K562 (cell line): ENCODE results near the gene CREB5. TPM values are rescaled to one million over a fixed set of nuclear protein-coding genes. Genes with fewer than 3 reads are reported as not detected.

Experiments
- ATAC-seq: fragments of 200-7000 bp; cut with Tn5 transposase; 3 replicates; pipeline ENCODE4 v1.9.1; 2020; ENCODE audit warnings: moderate library complexity
- BruUV-seq: library from RNA; stranded (reverse); fragments of 400-500 nt; replicated peaks from 2 replicates; lab custom pipeline; 2021; lab: Mats Ljungman, UMichigan
- CTCF ChIA-PET: fragments of 300-600 bp; formaldehyde crosslinking; extraction: SDS; loops from one replicate; lab custom pipeline; 2021; ENCODE audit warnings: low intra/inter-chr PET ratio; lab: Yijun Ruan, JAX
- POLR2A ChIA-PET: fragments of 300-600, 350-650 bp; sonication (Branson Sonifier 250); formaldehyde crosslinking; extraction: SDS; loops from one replicate; lab custom pipeline; 2021; ENCODE audit warnings: antibody characterized with exemption, inconsistent platforms; lab: Yijun Ruan, JAX
- DNase-seq, 4 experiments: peaks; one replicate each; pipeline versions ENCODE4 v3.0.0 to v3.0.0-alpha.2; 2011 to 2018; ENCODE audit warnings: low spot score in 3 of 4, mixed read lengths in 3 of 4; ENCODE audit errors: extremely low read depth in 1 of 4
- FAIRE-seq: peaks from 2 replicates; lab custom pipeline; 2011; peaks lifted over from hg19 to GRCh38; lab: Jason Lieb, UNC
- H2AFZ ChIP-seq: 2 replicates; pipeline ENCODE4 v1.6.0; 2011; ENCODE audit warnings: low read depth, low read length, control low read depth, inconsistent platforms
- H3K27ac ChIP-seq: fragments of 200-600 bp; 3 replicates; pipeline ENCODE4 v1.8.0; 2011; ENCODE audit warnings: low read depth, mild to moderate bottlenecking, control low read depth, inconsistent platforms, low read length, moderate library complexity, mixed read lengths; ENCODE audit errors: extremely low read depth
- H3K27me3 ChIP-seq, 2 experiments: fragments of 300-600 bp in 1 of 2; 2 replicates in 1 of 2; 3 replicates in 1 of 2; pipeline versions ENCODE4 v1.6.0 to v1.8.0; 2011; ENCODE audit warnings: inconsistent platforms in 2 of 2, low read length in 2 of 2, mild to moderate bottlenecking in 1 of 2, mixed read lengths in 1 of 2, moderate library complexity in 1 of 2; ENCODE audit not compliant: control insufficient read depth in 2 of 2, insufficient read depth in 2 of 2
- H3K36me3 ChIP-seq: fragments of 300-600 bp; 3 replicates; pipeline ENCODE4 v1.8.0; 2011; ENCODE audit warnings: mild to moderate bottlenecking, low read length, inconsistent platforms; ENCODE audit not compliant: control insufficient read depth, insufficient read depth
- H3K4me1 ChIP-seq, 2 experiments: fragments of 200-600 bp in 1 of 2; replicated peaks in 1 of 2; 2 replicates in 1 of 2; 3 replicates in 1 of 2; pipeline versions ENCODE4 v1.5.1 to v1.8.0; 2011; ENCODE audit warnings: inconsistent platforms in 2 of 2, low read length in 2 of 2, mild to moderate bottlenecking in 1 of 2, mixed read lengths in 1 of 2, moderate library complexity in 1 of 2; ENCODE audit not compliant: control insufficient read depth in 2 of 2, insufficient read depth in 2 of 2
- H3K4me2 ChIP-seq: 2 replicates; pipeline ENCODE4 v1.6.1; 2011; ENCODE audit warnings: low read length, control low read depth, inconsistent platforms, mixed read lengths; ENCODE audit not compliant: insufficient read depth
- H3K4me3 ChIP-seq: fragments of 200-600 bp; sonication (generic), shearing (Covaris generic); 2 replicates; pipeline ENCODE4 v1.5.1; 2016; ENCODE audit warnings: control low read depth, inconsistent platforms
- H3K79me2 ChIP-seq: fragments of 200-600 bp; 3 replicates; pipeline ENCODE4 v1.8.0; 2011; ENCODE audit warnings: low read length, inconsistent platforms; ENCODE audit not compliant: control insufficient read depth, insufficient read depth
- H3K9ac ChIP-seq, 2 experiments: 2 replicates each; pipeline versions ENCODE4 v1.6.0 to v1.6.1; 2011; ENCODE audit warnings: low read depth in 2 of 2, low read length in 2 of 2, control low read depth in 1 of 2, inconsistent platforms in 1 of 2, mild to moderate bottlenecking in 1 of 2, mixed read lengths in 1 of 2; ENCODE audit not compliant: insufficient read depth in 1 of 2
- H3K9me1 ChIP-seq: one replicate; pipeline ENCODE4 v1.6.0; 2011; ENCODE audit warnings: inconsistent platforms, mild to moderate bottlenecking, low read length, moderate library complexity; ENCODE audit not compliant: control insufficient read depth, insufficient read depth
- H3K9me3 ChIP-seq: replicated peaks from 2 replicates; pipeline ENCODE4 v1.5.1; 2011; ENCODE audit warnings: low read depth, low read length, inconsistent platforms; ENCODE audit not compliant: control insufficient read depth, insufficient read depth
- H4K20me1 ChIP-seq: replicated peaks from 2 replicates; pipeline ENCODE4 v1.6.1; 2011; ENCODE audit warnings: low read length, inconsistent platforms, mixed read lengths; ENCODE audit not compliant: control insufficient read depth, insufficient read depth
- CHD2 ChIP-seq: IDR thresholded peaks from 2 replicates; pipeline ENCODE4 v1.6.1; 2011; ENCODE audit warnings: low read depth, low read length
- ETV6 ChIP-seq, 3 experiments: fragments of 150-350 bp in 1 of 3; sonication (generic) in 1 of 3; formaldehyde crosslinking in 1 of 3; IDR thresholded peaks; 2 replicates each; pipeline versions ENCODE4 v1.6.1 to v1.8.0; 2014 to 2022; ENCODE audit warnings: borderline replicate concordance in 2 of 3, low read depth in 2 of 3, antibody characterized with exemption in 1 of 3, low read length in 1 of 3, mild to moderate bottlenecking in 1 of 3, missing genetic modification reagents in 1 of 3
- FOS ChIP-seq: IDR thresholded peaks from 3 replicates; pipeline ENCODE4 v1.6.1; 2011; ENCODE audit not compliant: insufficient read length; ENCODE audit errors: extremely low read depth
- GABPA ChIP-seq: fragments of 200-800 bp; sonication (Bioruptor generic); conservative IDR thresholded peaks from 2 replicates; pipeline ENCODE4 v1.6.1; 2016; ENCODE audit warnings: low read depth, missing genetic modification characterization, missing compliant biosample characterization
- ILF3 ChIP-seq: fragments of 450-650 bp; IDR thresholded peaks from 2 replicates; pipeline ENCODE4 v1.6.1; 2018; ENCODE audit warnings: antibody characterized with exemption, mild to moderate bottlenecking, moderate library complexity, borderline replicate concordance
- KLF10 ChIP-seq: fragments of 250-450 bp; sonication (Bioruptor Pico); IDR thresholded peaks from 2 replicates; pipeline ENCODE4 v1.6.1; 2021; ENCODE audit warnings: matching md5 sums
- SAFB ChIP-seq: fragments of 200-400 bp; formaldehyde crosslinking; IDR thresholded peaks from 2 replicates; pipeline ENCODE4 v1.6.1; 2017; ENCODE audit warnings: low read depth, low read length, borderline replicate concordance
- SAFB2 ChIP-seq: fragments of 200-400 bp; formaldehyde crosslinking; IDR thresholded peaks from 2 replicates; pipeline ENCODE4 v1.6.1; 2018; ENCODE audit warnings: borderline replicate concordance, low read length, low read depth, moderate library complexity; ENCODE audit not compliant: severe bottlenecking
- SIN3A ChIP-seq, 2 experiments: fragments of 150-350 bp in 1 of 2; IDR thresholded peaks; 2 replicates each; pipeline ENCODE4 v1.6.1; 2011 to 2016; ENCODE audit warnings: borderline replicate concordance in 2 of 2, low read depth in 2 of 2, low read length in 2 of 2, mild to moderate bottlenecking in 2 of 2, moderate library complexity in 2 of 2; ENCODE audit not compliant: control insufficient read depth in 1 of 2
- SMAD2 ChIP-seq: fragments of 150-350 bp; IDR thresholded peaks from 2 replicates; pipeline ENCODE4 v1.6.1; 2014; ENCODE audit warnings: low read depth, mild to moderate bottlenecking, low read length
- ZFPM2 ChIP-seq: fragments of 250-450 bp; sonication (Bioruptor Pico); IDR thresholded peaks from 2 replicates; pipeline ENCODE4 v1.5.1; 2022; ENCODE audit warnings: mild to moderate bottlenecking
- ZNF174 ChIP-seq: fragments of 250-450 bp; sonication (Bioruptor Pico); IDR thresholded peaks from 2 replicates; pipeline ENCODE4 v1.4.0; 2020; ENCODE audit warnings: mild to moderate bottlenecking
- ZNF239 ChIP-seq: fragments of 250-450 bp; sonication (Bioruptor Pico); IDR thresholded peaks from 2 replicates; pipeline ENCODE4 v1.4.0; 2020; ENCODE audit warnings: mild to moderate bottlenecking
- ZNF282 ChIP-seq: sonication (generic); formaldehyde crosslinking; IDR thresholded peaks from 2 replicates; pipeline ENCODE4 v1.8.1; 2023; ENCODE audit warnings: missing genetic modification reagents
- ZNF444 ChIP-seq: fragments of 250-450 bp; sonication (Bioruptor Pico); IDR thresholded peaks from 2 replicates; pipeline ENCODE4 v1.4.0; 2020; ENCODE audit warnings: mild to moderate bottlenecking, moderate library complexity
- WGBS: fragments of 100-300 bp; shearing (Covaris generic); methylation state at CpG from one replicate; pipeline ENCODE4 v1.1.6; 2016; ENCODE audit warnings: low coverage, mixed read lengths; ENCODE audit not compliant: insufficient coverage; ENCODE audit errors: missing lambda C conversion rate; 5-methylcytosine and 5-hydroxymethylcytosine counted together
- in situ Hi-C: fragments of 300-500 bp; cut with MboI; formaldehyde crosslinking; loops from 4 replicates; pipeline ENCODE4 v1.15.0; 2018; ENCODE audit warnings: inconsistent platforms, mixed read lengths
- intact Hi-C: fragments of 100-400 bp; cut with micrococcal nuclease; formaldehyde crosslinking; loops from 2 replicates; pipeline ENCODE4 v1.14.2; 2022
- polyA plus RNA-seq, 8 experiments: library from polyadenylated mRNA; depleted of rRNA in 4 of 8; stranded (reverse) in 5 of 8; unstranded in 3 of 8; fragments of >200 nt; fragmentation: Nextera tagmentation in 2 of 8; fragmentation: Illumina TruSeq in 1 of 8; extraction: Ambion mirVana in 2 of 8; extraction: Trizol in 1 of 8; gene quantifications; 2 replicates each; pipeline versions ENCODE4 v1.2.1 to v1.2.3, GENCODE V29; 2011 to 2014; ENCODE audit warnings: inconsistent platforms in 1 of 8, missing spikeins in 1 of 8
- total RNA-seq, 7 experiments: library from RNA; depleted of rRNA in 6 of 7; stranded (reverse); fragments of >200 nt in 6 of 7; fragmentation: Illumina TruSeq in 2 of 7; extraction: Trizol in 2 of 7; gene quantifications; 2 replicates each; pipeline versions ENCODE4 v1.2.1 to v1.2.3, GENCODE V29; 2011 to 2021; ENCODE audit warnings: low replicate concordance in 1 of 7
- TF ChIP-seq, protein P1 (sequence below): sonication (generic); formaldehyde crosslinking; IDR thresholded peaks from 2 replicates; pipeline ENCODE4 v1.5.0; 2020; ENCODE audit warnings: missing genetic modification reagents

The CREB5 gene
- total and polyA plus RNA-seq, 9 of the 15 experiments (the other 6 are each of a cell fraction or from before 2014, with no cell fraction given) = 0.33 to 6.4 (median 1.8) TPM

DNA sequence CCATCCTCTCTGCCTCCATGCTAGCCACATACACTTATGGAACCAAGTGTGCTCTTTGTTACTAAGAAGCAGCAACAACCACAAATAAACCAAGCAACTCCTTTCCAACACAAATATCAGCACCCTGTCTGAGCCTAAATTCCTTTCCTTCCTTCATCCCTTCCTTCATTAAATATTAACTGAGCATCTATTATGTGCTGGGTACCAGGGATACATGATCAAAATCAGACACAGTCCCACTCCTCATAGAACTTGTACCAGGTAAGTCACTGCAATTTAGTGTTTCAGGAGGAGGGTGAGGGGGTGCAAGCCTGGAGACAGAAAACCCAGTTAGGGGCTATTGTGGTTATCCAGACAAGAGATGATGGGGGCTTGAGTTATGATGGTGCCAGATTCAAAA, 10.8 kb downstream of the CREB5 start:
- no peak for ATAC-seq
- intact Hi-C loops = no loop called here
- POLR2A ChIA-PET = no interaction called here
- Histone ChIP-seq H3K4me1 (no peaks in the 10 kb centered on the region), H3K4me2 (no peak overlapping the region), H3K36me3 (no peaks in the 10 kb centered on the region), H3K27me3 (no peaks in the 10 kb centered on the region), H2AFZ (no peak overlapping the region), H3K27ac (no peak overlapping the region), H3K4me3 (no peak overlapping the region), H3K79me2 (no peaks in the 10 kb centered on the region), H3K9ac (no peak overlapping the region), H3K9me3 (no peaks in the 10 kb centered on the region), H4K20me1 (no peaks in the 10 kb centered on the region), H3K9me1 (no peaks in the 10 kb centered on the region)
- DNase-seq = no peak
- no peak for FAIRE-seq
- in situ Hi-C loops = no loop called here
- TF ChIP-seq ETV6 (IDR thresholded peaks at IDR 0.05; ENCODE audit: borderline replicate concordance in 1 of 2, low read depth in 2 of 2, low read length in 1 of 2) = no peak
- no peak for TF ChIP-seq ETV6 (CRISPR knock-in tag; IDR thresholded peaks at IDR 0.05; ENCODE audit: borderline replicate concordance)
- no peak for TF ChIP-seq ZNF174
- TF ChIP-seq CHD2 = no peak
- TF ChIP-seq FOS = no peak
- TF ChIP-seq KLF10 (CRISPR knock-in tag) = no peak
- no peak for TF ChIP-seq SAFB
- CTCF ChIA-PET = no interaction called here
- no TSS peak for BruUV-seq

DNA sequence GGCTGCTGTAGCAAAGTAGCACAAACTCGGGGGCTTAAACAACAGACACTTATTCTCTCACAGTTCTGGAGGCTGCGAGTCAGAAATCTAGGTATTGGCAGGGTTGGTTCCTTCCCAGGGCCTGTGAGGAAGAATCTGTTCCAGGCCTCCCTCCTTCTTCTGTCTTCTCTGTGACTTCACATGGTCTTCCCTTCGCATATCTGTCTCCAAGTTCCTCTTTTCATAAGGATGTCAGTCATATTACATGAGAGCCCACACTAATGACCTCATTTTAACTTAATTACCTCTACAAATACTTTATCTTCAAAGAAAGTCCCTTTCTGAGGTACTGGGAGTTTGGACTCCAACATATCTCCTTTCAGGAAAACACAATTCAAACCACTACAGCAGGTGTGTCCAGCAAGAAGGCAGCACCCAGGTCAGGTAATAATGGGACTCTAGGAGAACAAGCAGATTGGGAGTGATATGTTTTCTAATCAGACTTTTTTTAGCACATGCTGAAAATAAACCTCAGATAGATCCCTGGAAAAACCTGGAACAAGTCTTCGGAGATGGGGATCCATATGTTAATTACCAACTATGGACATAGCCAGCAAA, 11.7 kb downstream of the CREB5 start:
- Histone ChIP-seq H4K20me1 (no peaks in the 10 kb centered on the region), H3K4me3 (no peak overlapping the region), H3K27me3 (no peaks in the 10 kb centered on the region), H3K9me3 (no peaks in the 10 kb centered on the region), H3K9ac (no peak overlapping the region), H3K27ac (no peak overlapping the region), H3K79me2 (no peaks in the 10 kb centered on the region), H3K9me1 (no peaks in the 10 kb centered on the region), H3K4me1 (no peaks in the 10 kb centered on the region), H3K36me3 (no peaks in the 10 kb centered on the region), H3K4me2 (no peak overlapping the region), H2AFZ (no peak overlapping the region)
- WGBS = 2% methylated on average over 4 of the region's 4 CpGs
- in situ Hi-C loops (no loop called here), intact Hi-C loops (no loop called here)
- no peak for DNase-seq
- no TSS peak for BruUV-seq
- ATAC-seq = no peak
- no peak for FAIRE-seq
- CTCF ChIA-PET = no interaction called here
- POLR2A ChIA-PET = no interaction called here
- no peak for TF ChIP-seq ZFPM2 (CRISPR knock-in tag)
- TF ChIP-seq, protein P1, sequence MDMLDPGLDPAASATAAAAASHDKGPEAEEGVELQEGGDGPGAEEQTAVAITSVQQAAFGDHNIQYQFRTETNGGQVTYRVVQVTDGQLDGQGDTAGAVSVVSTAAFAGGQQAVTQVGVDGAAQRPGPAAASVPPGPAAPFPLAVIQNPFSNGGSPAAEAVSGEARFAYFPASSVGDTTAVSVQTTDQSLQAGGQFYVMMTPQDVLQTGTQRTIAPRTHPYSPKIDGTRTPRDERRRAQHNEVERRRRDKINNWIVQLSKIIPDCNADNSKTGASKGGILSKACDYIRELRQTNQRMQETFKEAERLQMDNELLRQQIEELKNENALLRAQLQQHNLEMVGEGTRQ (CRISPR knock-in tag) = no peak
- TF ChIP-seq ZNF239 (CRISPR knock-in tag) = no peak
- no peak for TF ChIP-seq GABPA (tag)
- no peak for TF ChIP-seq SIN3A (IDR thresholded peaks at IDR 0.05; ENCODE audit: borderline replicate concordance in 2 of 2, control insufficient read depth in 1 of 2, low read depth in 2 of 2, low read length in 2 of 2)
- no peak for TF ChIP-seq ILF3
- TF ChIP-seq SAFB2 = no peak
- no peak for TF ChIP-seq ZNF444 (CRISPR knock-in tag)
- TF ChIP-seq SMAD2 = no peak
- TF ChIP-seq ZNF282 = no peak
